ENCODE results near the gene TTC21A.

DNA sequence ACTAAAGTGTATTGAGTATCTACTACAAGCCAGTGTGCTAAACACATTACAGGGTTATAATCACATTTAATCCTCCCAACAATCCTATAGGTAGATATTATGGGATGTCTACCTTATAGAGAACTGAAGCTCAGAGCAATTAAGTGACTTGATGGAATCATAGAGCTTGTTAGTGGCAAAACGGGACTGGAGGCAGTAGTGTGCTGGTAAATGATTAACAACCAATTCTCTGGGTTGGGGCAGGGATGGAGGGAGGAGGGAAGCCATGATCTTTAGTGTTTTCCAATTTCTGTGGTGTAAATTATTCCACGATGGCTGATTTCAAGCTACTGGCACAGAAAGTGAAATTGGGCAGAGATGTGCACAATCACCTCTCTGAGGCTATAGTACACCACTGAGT is 64.4 kb downstream of the TTC21A start:
- TF ChIP-seq EGR1 (IDR thresholded peaks at IDR 0.05) (no peak), TAF1 (IDR thresholded peaks at IDR 0.05; ENCODE audit: low read depth) (no peak), RAD21 (IDR thresholded peaks at IDR 0.05; ENCODE audit: low read depth) (no peak), CEBPB (IDR thresholded peaks at IDR 0.05) (no peak), CREB1 (IDR thresholded peaks at IDR 0.05; ENCODE audit: low read depth) (no peak), EP300 (IDR thresholded peaks at IDR 0.05; ENCODE audit: borderline replicate concordance) (no peak), NFIC (IDR thresholded peaks at IDR 0.05) (no peak), FOXM1 (IDR thresholded peaks at IDR 0.05; ENCODE audit: borderline replicate concordance, low read depth) (no peak)
- TF ChIP-seq, protein P1, sequence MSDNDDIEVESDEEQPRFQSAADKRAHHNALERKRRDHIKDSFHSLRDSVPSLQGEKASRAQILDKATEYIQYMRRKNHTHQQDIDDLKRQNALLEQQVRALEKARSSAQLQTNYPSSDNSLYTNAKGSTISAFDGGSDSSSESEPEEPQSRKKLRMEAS (IDR thresholded peaks at IDR 0.05), result no peak
- TF ChIP-seq, protein P2, sequence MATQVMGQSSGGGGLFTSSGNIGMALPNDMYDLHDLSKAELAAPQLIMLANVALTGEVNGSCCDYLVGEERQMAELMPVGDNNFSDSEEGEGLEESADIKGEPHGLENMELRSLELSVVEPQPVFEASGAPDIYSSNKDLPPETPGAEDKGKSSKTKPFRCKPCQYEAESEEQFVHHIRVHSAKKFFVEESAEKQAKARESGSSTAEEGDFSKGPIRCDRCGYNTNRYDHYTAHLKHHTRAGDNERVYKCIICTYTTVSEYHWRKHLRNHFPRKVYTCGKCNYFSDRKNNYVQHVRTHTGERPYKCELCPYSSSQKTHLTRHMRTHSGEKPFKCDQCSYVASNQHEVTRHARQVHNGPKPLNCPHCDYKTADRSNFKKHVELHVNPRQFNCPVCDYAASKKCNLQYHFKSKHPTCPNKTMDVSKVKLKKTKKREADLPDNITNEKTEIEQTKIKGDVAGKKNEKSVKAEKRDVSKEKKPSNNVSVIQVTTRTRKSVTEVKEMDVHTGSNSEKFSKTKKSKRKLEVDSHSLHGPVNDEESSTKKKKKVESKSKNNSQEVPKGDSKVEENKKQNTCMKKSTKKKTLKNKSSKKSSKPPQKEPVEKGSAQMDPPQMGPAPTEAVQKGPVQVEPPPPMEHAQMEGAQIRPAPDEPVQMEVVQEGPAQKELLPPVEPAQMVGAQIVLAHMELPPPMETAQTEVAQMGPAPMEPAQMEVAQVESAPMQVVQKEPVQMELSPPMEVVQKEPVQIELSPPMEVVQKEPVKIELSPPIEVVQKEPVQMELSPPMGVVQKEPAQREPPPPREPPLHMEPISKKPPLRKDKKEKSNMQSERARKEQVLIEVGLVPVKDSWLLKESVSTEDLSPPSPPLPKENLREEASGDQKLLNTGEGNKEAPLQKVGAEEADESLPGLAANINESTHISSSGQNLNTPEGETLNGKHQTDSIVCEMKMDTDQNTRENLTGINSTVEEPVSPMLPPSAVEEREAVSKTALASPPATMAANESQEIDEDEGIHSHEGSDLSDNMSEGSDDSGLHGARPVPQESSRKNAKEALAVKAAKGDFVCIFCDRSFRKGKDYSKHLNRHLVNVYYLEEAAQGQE (IDR thresholded peaks at IDR 0.05; ENCODE audit: low read depth), result no peak
- TF ChIP-seq, protein P3, sequence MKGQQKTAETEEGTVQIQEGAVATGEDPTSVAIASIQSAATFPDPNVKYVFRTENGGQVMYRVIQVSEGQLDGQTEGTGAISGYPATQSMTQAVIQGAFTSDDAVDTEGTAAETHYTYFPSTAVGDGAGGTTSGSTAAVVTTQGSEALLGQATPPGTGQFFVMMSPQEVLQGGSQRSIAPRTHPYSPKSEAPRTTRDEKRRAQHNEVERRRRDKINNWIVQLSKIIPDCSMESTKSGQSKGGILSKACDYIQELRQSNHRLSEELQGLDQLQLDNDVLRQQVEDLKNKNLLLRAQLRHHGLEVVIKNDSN (IDR thresholded peaks at IDR 0.05), result no peak
